ENCODE data around the gene AEN.
A peak's percentile ranks its signal among the peaks of the same experiment; 100 is the strongest.

The AEN gene

GRCh38 chr15:88624971-88625490, 3.9 kb downstream of the AEN start:
- TF ChIP-seq CTCF (conservative IDR thresholded peaks at IDR 0.05; ENCODE audit: low read length), result no peak
- peak; percentile 39 for DNase-seq (ENCODE audit: low read depth)
- peak overlapping the region; percentile 78 for H3K4me3 ChIP-seq (ENCODE audit: low read length)

GRCh38 chr15:88625943-88626741, 5.0 kb downstream of the AEN start:
- DNase-seq (ENCODE audit: low read depth), result no peak
- H3K4me3 ChIP-seq (ENCODE audit: low read length), result no peak overlapping the region
- TF ChIP-seq CTCF (conservative IDR thresholded peaks at IDR 0.05; ENCODE audit: low read length), result no peak

- TF ChIP-seq CTCF (conservative IDR thresholded peaks at IDR 0.05; ENCODE audit: low read length), result no peak
- no peak overlapping the region for H3K4me3 ChIP-seq (ENCODE audit: low read length)
- no peak for DNase-seq (ENCODE audit: low read depth)
Observed at GRCh38 chr15:88627463-88627862, 6.3 kb downstream of the AEN start.

- TF ChIP-seq CTCF (conservative IDR thresholded peaks at IDR 0.05; ENCODE audit: low read length), result no peak
- DNase-seq (ENCODE audit: low read depth), result no peak
- H3K4me3 ChIP-seq (ENCODE audit: low read length), result no peak overlapping the region
Observed at GRCh38 chr15:88628018-88628654, 7.0 kb downstream of the AEN start.

- no peak for TF ChIP-seq CTCF (conservative IDR thresholded peaks at IDR 0.05; ENCODE audit: low read length)
Observed at GRCh38 chr15:88629071-88629470, 7.9 kb downstream of the AEN start.

GRCh38 chr15:88630141-88630721, 9.1 kb downstream of the AEN start:
- TF ChIP-seq CTCF (conservative IDR thresholded peaks at IDR 0.05; ENCODE audit: low read length), result no peak
- no peak for DNase-seq (ENCODE audit: low read depth)
- no peak overlapping the region for H3K4me3 ChIP-seq (ENCODE audit: low read length)

More at GRCh38 chr15:88629071-88629470, 7.9 kb downstream of the AEN start:
- no peak for DNase-seq (ENCODE audit: low read depth)
- no peak overlapping the region for H3K4me3 ChIP-seq (ENCODE audit: low read length)
